Renal cortical epithelial cell (primary cell): ENCODE measurements around the gene PRIM1. TPM values are rescaled to one million over a fixed set of nuclear protein-coding genes. Genes with fewer than 3 reads are reported as not detected.
"Not testable (repeated sequence)": the region's sequence is repeated elsewhere in the genome, so short reads cannot be mapped to it uniquely, and the experiment has no call there.

ENCODE experiments used
- DNase-seq: peaks from one replicate; pipeline ENCODE4 v3.0.0-alpha.2; 2011; ENCODE audit warnings: low read depth
- total RNA-seq: library from RNA; depleted of rRNA; stranded (reverse); fragments of >200 nt; gene quantifications from 2 replicates; pipeline ENCODE4 v1.2.3, GENCODE V29; 2014

The PRIM1 gene
- total RNA-seq, 1 donor from 2014 or later = 2.9 TPM

GRCh38 chr12:56760460-56760859, 8.3 kb upstream of the PRIM1 start:
- no peak for DNase-seq

GRCh38 chr12:56759263-56759908, 7.3 kb upstream of the PRIM1 start:
- no peak for DNase-seq

- DNase-seq = no peak
These were observed 6.7 kb upstream of the PRIM1 start for GRCh38 chr12:56758728-56759262.

- DNase-seq = not testable (repeated sequence)
These were observed 5.8 kb upstream of the PRIM1 start for GRCh38 chr12:56757971-56758370.

GRCh38 chr12:56753566-56753965, 1.4 kb upstream of the PRIM1 start:
- DNase-seq = no peak

GRCh38 chr12:56750596-56750995, 1.5 kb downstream of the PRIM1 start:
- not testable (repeated sequence) for DNase-seq

GRCh38 chr12:56749853-56750252, 2.3 kb downstream of the PRIM1 start:
- DNase-seq = no peak

GRCh38 chr12:56749359-56749758, 2.8 kb downstream of the PRIM1 start:
- DNase-seq = no peak

GRCh38 chr12:56728139-56728861, 23.8 kb downstream of the PRIM1 start:
- no peak for DNase-seq

- DNase-seq = not testable (repeated sequence)
These were observed 25.9 kb downstream of the PRIM1 start for GRCh38 chr12:56726196-56726675.

GRCh38 chr12:56725723-56726102, 26.4 kb downstream of the PRIM1 start:
- DNase-seq = no peak

GRCh38 chr12:56724972-56725722, 27.0 kb downstream of the PRIM1 start, which contains the start of gene NACA:
TSS of gene NACA (minus strand) at chr12:56725299. CDS start at chr12:56724521, 778 bp downstream.
- DNase-seq = peak; percentile 94

GRCh38 chr12:56724701-56724971, 27.5 kb downstream of the PRIM1 start:
- no peak for DNase-seq

- DNase-seq = peak; percentile 79
These were observed 28.0 kb downstream of the PRIM1 start for GRCh38 chr12:56723889-56724700.

GRCh38 chr12:56723352-56723751, 28.8 kb downstream of the PRIM1 start:
- DNase-seq = no peak

- no peak for DNase-seq
These were observed 29.3 kb downstream of the PRIM1 start for GRCh38 chr12:56722832-56723231.

GRCh38 chr12:56721721-56722120, 30.4 kb downstream of the PRIM1 start:
- DNase-seq = no peak

- DNase-seq = no peak
These were observed 30.9 kb downstream of the PRIM1 start for GRCh38 chr12:56721216-56721615.

- no peak for DNase-seq
These were observed 31.4 kb downstream of the PRIM1 start for GRCh38 chr12:56720731-56721151.

GRCh38 chr12:56719056-56719455, 33.1 kb downstream of the PRIM1 start:
- no peak for DNase-seq

- DNase-seq = no peak
These were observed 33.5 kb downstream of the PRIM1 start for GRCh38 chr12:56718636-56719035.

GRCh38 chr12:56718149-56718548, 34.0 kb downstream of the PRIM1 start:
- no peak for DNase-seq
